HFFc6 (cell line): ENCODE measurements around the gene TRABD2A. TPM values are rescaled to one million over a fixed set of nuclear protein-coding genes. Genes with fewer than 3 reads are reported as not detected.
A peak's percentile ranks its signal among the peaks of the same experiment; 100 is the strongest.

Experiments
- DNase-seq: peaks from one replicate; pipeline ENCODE4 v3.0.0-alpha.2; 2018
- H3K27ac Mint-ChIP-seq: 2 replicates; pipeline ENCODE4 v1.8.0; 2020; ENCODE audit warnings: mild to moderate bottlenecking, mixed read lengths
- H3K27me3 Mint-ChIP-seq: 2 replicates; pipeline ENCODE4 v1.8.0; 2021; ENCODE audit warnings: mild to moderate bottlenecking, moderate library complexity, mixed read lengths; ENCODE audit not compliant: insufficient read depth
- H3K36me3 Mint-ChIP-seq: 2 replicates; pipeline ENCODE4 v1.8.0; 2021; ENCODE audit warnings: low read depth, mixed read lengths
- H3K4me1 Mint-ChIP-seq: 2 replicates; pipeline ENCODE4 v1.8.0; 2020; ENCODE audit warnings: low read depth, mixed read lengths
- H3K4me3 Mint-ChIP-seq: 2 replicates; pipeline ENCODE4 v1.8.0; 2020; ENCODE audit warnings: mild to moderate bottlenecking, moderate library complexity, mixed read lengths
- H3K9me3 Mint-ChIP-seq: 2 replicates; pipeline ENCODE4 v1.8.0; 2020; ENCODE audit warnings: mild to moderate bottlenecking, mixed read lengths
- CTCF ChIP-seq: fragments of 200-600 bp; sonication (generic); IDR thresholded peaks from 2 replicates; pipeline ENCODE4 v1.5.0; 2021; ENCODE audit warnings: antibody characterized with exemption, mild to moderate bottlenecking
- total RNA-seq, 6 experiments: library from RNA; stranded (reverse); fragmentation: NEBNext Ultra II Directional; extraction: Animal tissue kit (Norgen Biotek cat#: 25700); gene quantifications; 2 replicates in 1 of 6; 3 replicates in 5 of 6; pipeline ENCODE4 v1.2.3, GENCODE V29; 2021

Gene TRABD2A
- total RNA-seq, 6 experiments from 2014 or later, result 13.5 to 46.2 (median 41.9) TPM

- Mint-ChIP-seq H3K9me3 (no peaks in the 10 kb centered on the region), H3K4me1 (peaks cover 50% of the 10 kb centered on the region), H3K27ac (no peak overlapping the region), H3K36me3 (no peaks in the 10 kb centered on the region), H3K27me3 (peaks cover 2% of the 10 kb centered on the region; the same call in 1 of the 2 replicates), H3K4me3 (no peak overlapping the region)
- TF ChIP-seq CTCF, result no peak
- DNase-seq, result no peak
Measured at GRCh38 chr2:84811839-84812431, 68.9 kb downstream of the TRABD2A start.

GRCh38 chr2:84808279-84808678 is 72.6 kb downstream of the TRABD2A start:
- peaks cover 55% of the 10 kb centered on the region for H3K4me1 Mint-ChIP-seq
- TF ChIP-seq CTCF, result no peak
- no peaks in the 10 kb centered on the region for H3K36me3 Mint-ChIP-seq
- H3K27ac Mint-ChIP-seq, result peak overlapping the region; percentile 96
- no peak for DNase-seq
- peaks cover 2% of the 10 kb centered on the region; the same call in 1 of the 2 replicates for H3K27me3 Mint-ChIP-seq
- no peak overlapping the region; the same call in 1 of the 2 replicates for H3K4me3 Mint-ChIP-seq
- no peaks in the 10 kb centered on the region for H3K9me3 Mint-ChIP-seq

DNA sequence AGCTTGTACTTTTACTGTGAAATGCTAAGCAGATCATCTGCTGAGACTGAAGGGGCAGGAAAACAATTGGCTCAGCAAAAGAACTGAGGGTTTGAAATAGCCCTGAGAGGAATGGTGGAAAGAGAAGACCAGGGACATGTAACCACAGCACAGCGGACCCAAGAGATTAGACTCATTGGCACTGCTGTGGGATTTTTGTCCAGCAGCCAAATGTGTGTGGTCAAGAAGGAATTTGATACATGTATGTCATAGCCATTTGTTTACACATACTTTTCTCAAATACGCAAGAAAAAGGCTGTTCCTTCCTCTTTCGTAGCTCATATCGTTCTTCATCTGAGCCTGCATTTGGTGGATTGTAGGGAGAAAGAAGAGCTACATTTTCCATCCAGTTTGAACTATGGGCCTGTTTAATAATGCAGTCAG is 73.8 kb downstream of the TRABD2A start:
- Mint-ChIP-seq H3K27me3 (peaks cover 2% of the 10 kb centered on the region; the same call in 1 of the 2 replicates), H3K36me3 (peaks cover 10% of the 10 kb centered on the region), H3K27ac (peak overlapping the region; percentile 96), H3K4me1 (peaks cover 46% of the 10 kb centered on the region), H3K9me3 (peaks cover 6% of the 10 kb centered on the region; the same call in 1 of the 2 replicates), H3K4me3 (peak overlapping the region; percentile 69)
- DNase-seq, result peak; percentile 97
- no peak for TF ChIP-seq CTCF

GRCh38 chr2:84805250-84805958 is 75.5 kb downstream of the TRABD2A start:
- H3K9me3 Mint-ChIP-seq, result peaks cover 7% of the 10 kb centered on the region; the same call in 1 of the 2 replicates
- peaks cover 12% of the 10 kb centered on the region for H3K36me3 Mint-ChIP-seq
- H3K27me3 Mint-ChIP-seq, result peaks cover 2% of the 10 kb centered on the region; the same call in 1 of the 2 replicates
- no peak overlapping the region for H3K4me3 Mint-ChIP-seq
- peaks cover 46% of the 10 kb centered on the region for H3K4me1 Mint-ChIP-seq
- H3K27ac Mint-ChIP-seq, result peak overlapping the region; percentile 96
- DNase-seq, result peak; percentile 39
- TF ChIP-seq CTCF, result no peak

- Mint-ChIP-seq H3K27ac (no peak overlapping the region), H3K4me3 (no peak overlapping the region), H3K9me3 (peaks cover 7% of the 10 kb centered on the region; the same call in 1 of the 2 replicates), H3K27me3 (peaks cover 2% of the 10 kb centered on the region), H3K4me1 (peaks cover 21% of the 10 kb centered on the region), H3K36me3 (peaks cover 12% of the 10 kb centered on the region)
- DNase-seq, result no peak
- TF ChIP-seq CTCF, result no peak
Measured at GRCh38 chr2:84801811-84802210, 79.1 kb downstream of the TRABD2A start.
